OCI-M1 (cell line): ENCODE measurements around the gene ACTG1.

Source experiments
- DNase-seq: peaks from one replicate; lab custom pipeline; 2025; lab: John Stamatoyannopoulos, UW

ACTG1 gene

DNA sequence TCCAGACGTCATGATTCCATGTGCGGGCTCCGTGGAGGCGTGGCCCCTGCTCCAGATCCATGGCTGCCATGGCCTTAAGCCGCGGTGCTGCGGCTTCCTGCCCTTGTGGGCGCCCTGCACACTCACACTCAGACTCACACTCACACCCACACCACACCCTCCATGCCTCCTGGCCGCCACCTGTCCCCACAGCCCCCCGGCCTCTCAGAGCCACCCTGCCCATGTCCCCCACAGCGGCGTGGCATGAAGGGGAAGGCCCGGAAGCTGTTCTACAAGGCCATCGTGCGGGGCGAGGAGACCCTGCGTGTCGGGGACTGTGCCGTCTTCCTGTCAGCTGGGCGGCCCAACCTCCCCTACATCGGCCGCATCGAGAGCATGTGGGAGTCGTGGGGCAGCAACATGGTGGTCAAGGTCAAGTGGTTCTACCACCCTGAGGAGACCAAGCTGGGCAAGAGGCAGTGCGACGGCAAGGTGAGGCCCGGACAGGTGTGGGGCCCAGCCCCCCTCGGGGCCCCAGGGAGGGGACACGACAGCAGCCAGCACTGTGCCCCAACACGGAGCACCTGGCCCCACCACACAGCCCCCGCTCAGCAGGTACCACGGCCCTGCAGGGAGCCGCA lies 50.0 kb downstream of the ACTG1 start:
- no peak for DNase-seq

DNA sequence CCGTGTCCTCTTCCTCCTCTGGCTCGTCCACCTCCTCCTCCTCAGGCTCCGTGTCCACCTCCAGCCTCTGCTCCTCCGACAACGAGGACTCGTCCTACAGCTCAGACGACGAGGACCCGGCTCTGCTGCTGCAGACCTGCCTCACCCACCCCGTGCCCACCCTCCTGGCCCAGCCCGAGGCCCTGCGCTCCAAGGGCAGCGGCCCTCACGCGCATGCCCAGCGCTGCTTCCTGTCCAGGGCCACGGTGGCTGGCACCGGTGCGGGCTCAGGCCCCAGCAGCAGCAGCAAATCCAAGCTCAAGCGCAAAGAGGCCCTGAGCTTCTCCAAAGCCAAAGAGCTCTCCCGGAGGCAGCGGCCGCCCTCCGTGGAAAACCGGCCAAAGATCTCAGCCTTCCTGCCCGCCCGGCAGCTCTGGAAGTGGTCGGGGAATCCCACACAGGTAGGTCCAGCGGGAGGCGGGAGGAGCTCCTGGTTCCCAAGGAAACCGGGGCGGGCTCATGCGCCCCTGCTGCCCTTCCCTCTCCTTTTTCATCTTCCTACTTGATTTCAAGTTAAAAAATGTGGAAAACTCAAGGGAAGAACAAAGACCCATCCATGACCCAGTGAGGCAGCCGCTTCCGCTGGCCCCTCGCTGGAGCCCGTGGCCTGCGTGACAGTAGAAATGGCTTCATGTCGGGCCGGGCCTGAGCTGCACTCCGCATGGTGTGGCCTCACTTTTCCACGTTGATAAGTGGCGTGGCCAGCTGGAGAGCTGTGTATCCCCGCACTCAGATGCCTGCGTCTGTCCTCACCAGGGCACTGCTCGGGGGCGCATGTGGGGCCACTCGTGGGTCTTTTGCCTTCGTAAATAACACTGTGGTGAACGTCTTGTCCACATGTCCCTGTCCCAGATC lies 50.7 kb downstream of the ACTG1 start:
- no peak for DNase-seq

DNA sequence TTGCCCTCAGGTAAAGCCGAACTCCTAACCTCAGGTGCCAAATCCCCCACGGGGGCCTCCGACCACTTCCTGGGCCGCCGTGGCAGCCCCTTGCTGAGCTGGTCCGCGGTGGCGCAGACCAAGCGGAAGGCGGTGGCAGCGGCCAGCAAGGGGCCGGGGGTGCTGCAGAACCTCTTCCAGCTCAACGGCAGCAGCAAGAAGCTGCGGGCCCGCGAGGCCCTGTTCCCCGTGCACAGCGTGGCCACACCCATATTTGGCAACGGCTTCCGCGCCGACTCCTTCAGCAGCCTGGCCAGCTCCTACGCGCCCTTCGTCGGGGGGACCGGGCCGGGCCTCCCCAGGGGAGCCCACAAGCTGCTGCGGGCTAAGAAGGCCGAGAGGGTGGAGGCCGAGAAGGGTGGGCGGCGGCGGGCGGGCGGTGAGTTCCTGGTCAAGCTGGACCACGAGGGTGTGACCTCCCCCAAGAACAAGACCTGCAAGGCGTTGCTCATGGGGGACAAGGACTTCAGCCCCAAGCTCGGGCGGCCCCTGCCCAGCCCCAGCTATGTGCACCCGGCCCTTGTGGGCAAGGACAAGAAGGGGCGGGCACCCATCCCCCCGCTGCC lies 51.6 kb downstream of the ACTG1 start:
- DNase-seq, result no peak
